Measurements from ENCODE around the gene SIAH3. TPM values are rescaled to one million over a fixed set of nuclear protein-coding genes. Genes with fewer than 3 reads are reported as not detected.

The SIAH3 gene
- total RNA-seq, 1 donor from 2014 or later: 0.02 TPM

DNA sequence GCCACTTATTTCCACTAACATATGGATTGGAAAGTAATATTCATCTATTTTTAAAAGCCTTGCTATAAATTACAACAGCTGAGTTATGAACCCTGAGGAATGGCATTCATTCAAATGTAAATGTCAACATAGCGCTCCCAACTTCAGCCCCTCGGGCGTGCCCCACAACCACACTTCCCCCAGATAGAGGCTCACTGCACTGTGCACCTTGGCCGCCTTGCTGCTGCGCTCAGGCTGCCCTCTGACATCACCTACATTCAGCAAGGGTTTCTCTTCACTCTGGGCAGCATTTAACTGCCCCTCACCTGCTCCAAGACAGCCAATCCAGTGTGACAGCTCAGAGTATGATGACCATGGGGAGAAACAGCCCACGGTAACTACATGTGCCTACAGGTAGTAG, 35.1 kb downstream of the SIAH3 start:
- Mint-ChIP-seq H3K4me1 (ENCODE audit: low read depth) (peaks cover 5% of the 10 kb centered on the region), H3K27ac (ENCODE audit: unreplicated experiment) (no peak overlapping the region), H3K4me3 (ENCODE audit: unreplicated experiment) (no peak overlapping the region), H3K36me3 (ENCODE audit: low read depth) (peaks cover 3% of the 10 kb centered on the region), H3K9me3 (ENCODE audit: low read depth) (peaks cover 7% of the 10 kb centered on the region), H3K27me3 (ENCODE audit: low read depth) (no peaks in the 10 kb centered on the region)
- DNase-seq (ENCODE audit: low spot score): no peak
- TF ChIP-seq, protein P1, sequence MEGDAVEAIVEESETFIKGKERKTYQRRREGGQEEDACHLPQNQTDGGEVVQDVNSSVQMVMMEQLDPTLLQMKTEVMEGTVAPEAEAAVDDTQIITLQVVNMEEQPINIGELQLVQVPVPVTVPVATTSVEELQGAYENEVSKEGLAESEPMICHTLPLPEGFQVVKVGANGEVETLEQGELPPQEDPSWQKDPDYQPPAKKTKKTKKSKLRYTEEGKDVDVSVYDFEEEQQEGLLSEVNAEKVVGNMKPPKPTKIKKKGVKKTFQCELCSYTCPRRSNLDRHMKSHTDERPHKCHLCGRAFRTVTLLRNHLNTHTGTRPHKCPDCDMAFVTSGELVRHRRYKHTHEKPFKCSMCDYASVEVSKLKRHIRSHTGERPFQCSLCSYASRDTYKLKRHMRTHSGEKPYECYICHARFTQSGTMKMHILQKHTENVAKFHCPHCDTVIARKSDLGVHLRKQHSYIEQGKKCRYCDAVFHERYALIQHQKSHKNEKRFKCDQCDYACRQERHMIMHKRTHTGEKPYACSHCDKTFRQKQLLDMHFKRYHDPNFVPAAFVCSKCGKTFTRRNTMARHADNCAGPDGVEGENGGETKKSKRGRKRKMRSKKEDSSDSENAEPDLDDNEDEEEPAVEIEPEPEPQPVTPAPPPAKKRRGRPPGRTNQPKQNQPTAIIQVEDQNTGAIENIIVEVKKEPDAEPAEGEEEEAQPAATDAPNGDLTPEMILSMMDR (IDR thresholded peaks at IDR 0.05): no peak

DNA sequence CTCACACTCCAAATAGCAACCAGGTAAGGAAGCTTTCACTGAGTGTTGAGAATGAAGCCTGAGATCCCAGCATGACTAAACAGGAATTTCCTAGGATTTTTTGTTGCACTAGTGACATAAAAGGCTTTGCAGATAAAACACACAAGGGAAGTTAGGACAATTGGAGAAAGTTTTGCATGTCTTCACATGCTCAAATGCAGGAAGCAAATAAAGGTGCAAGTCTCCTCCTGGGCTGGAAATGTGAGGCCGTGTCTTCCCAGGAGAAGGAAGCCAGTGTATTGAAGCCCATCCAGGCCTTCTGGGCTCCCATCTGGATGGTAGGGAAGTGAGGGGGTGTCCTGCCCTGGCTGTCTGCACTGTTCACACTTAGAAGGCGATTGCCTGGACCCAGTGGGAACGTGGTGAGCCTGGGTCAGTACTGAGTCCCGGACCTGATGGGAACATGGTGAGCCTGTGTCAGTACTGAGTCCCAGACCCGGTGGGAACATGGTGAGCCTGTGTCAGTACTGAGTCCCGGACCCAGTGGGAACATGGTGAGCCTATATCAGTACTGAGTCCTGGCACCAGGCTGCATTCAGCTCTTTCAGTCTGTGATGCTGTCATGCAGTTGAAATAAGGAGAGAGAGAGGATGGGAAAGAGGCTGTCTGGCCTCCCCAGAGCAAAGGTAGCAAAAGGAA, 38.7 kb downstream of the SIAH3 start:
- no peak overlapping the region for H3K27ac Mint-ChIP-seq (ENCODE audit: unreplicated experiment)
- H3K4me1 Mint-ChIP-seq (ENCODE audit: low read depth): peaks cover 5% of the 10 kb centered on the region
- H3K4me3 Mint-ChIP-seq (ENCODE audit: unreplicated experiment): no peak overlapping the region
- H3K36me3 Mint-ChIP-seq (ENCODE audit: low read depth): no peaks in the 10 kb centered on the region
- H3K27me3 Mint-ChIP-seq (ENCODE audit: low read depth): no peaks in the 10 kb centered on the region
- H3K9me3 Mint-ChIP-seq (ENCODE audit: low read depth): no peaks in the 10 kb centered on the region
- TF ChIP-seq, protein P1 (IDR thresholded peaks at IDR 0.05): no peak
- no peak for DNase-seq (ENCODE audit: low spot score)

DNA sequence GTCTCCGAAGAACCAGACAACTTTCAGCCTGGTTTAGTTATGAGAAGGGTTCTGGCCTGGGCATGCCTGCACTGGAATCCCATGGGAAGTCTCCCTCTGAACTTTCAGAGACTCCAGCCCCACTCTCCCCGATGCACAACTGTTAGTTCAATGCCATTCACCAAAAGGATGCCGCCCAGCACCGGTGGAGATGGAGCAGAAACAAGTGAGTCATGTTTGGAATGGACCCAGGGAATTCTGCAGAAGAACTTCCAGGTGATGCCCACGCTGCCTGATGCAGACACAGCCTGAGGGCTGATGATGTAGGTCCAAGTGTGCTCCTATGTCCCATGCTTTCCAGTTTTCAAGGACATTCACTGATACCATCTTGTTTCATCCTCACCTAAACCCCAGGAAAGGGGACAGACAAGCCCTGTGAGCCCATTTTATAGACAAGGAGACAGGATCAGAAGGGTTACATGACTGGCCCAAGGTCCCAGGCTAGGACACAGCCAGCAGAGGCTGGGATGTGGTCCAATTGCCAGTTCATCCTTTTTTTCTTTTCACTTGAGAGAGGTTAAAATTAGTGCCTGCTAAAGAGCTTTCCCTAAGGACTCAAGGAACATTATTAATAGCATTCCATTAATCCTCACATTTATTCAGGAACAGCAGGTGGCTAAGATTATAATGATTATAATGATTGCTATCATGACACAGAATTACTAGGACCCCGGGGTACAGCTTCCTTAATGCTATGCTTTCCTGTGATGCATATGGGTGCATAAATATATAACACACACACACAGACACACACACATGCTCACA, 39.5 kb downstream of the SIAH3 start:
- no peaks in the 10 kb centered on the region for H3K36me3 Mint-ChIP-seq (ENCODE audit: low read depth)
- H3K27ac Mint-ChIP-seq (ENCODE audit: unreplicated experiment): no peak overlapping the region
- H3K27me3 Mint-ChIP-seq (ENCODE audit: low read depth): no peaks in the 10 kb centered on the region
- H3K9me3 Mint-ChIP-seq (ENCODE audit: low read depth): no peaks in the 10 kb centered on the region
- DNase-seq (ENCODE audit: low spot score): no peak
- TF ChIP-seq, protein P1 (IDR thresholded peaks at IDR 0.05): no peak
- peaks cover 8% of the 10 kb centered on the region for H3K4me1 Mint-ChIP-seq (ENCODE audit: low read depth)
- no peak overlapping the region for H3K4me3 Mint-ChIP-seq (ENCODE audit: unreplicated experiment)

DNA sequence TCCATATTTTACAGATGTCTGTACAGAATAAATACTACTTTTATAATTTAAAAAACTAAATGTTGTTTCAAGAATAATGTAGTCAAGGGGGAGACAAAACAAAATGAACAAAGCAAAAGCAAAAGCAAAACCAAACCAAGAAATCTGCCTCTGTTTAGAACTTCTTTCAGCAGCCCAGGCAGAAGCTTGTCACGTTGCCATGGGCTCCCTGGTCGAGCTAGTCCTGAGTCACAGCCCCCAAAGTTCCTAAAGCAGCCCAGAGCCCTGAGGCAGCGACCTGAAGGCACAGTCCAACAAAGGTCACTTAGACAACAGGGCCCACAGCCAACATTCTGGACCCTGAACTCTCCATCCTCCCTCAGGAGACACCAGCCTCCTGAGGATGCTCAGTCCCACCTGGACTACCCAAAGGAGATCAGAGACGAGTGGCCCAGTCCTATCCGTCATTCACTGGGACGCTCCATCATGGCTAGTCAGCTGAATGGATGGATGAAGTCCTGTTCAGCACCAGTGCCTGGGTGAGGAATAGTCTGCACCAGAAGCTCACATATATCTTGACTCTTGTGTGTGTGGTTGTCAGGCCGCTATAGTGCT, 41.7 kb downstream of the SIAH3 start:
- Mint-ChIP-seq H3K4me1 (ENCODE audit: low read depth) (peaks cover 8% of the 10 kb centered on the region), H3K9me3 (ENCODE audit: low read depth) (peaks cover 3% of the 10 kb centered on the region), H3K4me3 (ENCODE audit: unreplicated experiment) (no peak overlapping the region), H3K27ac (ENCODE audit: unreplicated experiment) (no peak overlapping the region), H3K27me3 (ENCODE audit: low read depth) (no peaks in the 10 kb centered on the region), H3K36me3 (ENCODE audit: low read depth) (no peaks in the 10 kb centered on the region)
- TF ChIP-seq, protein P1 (IDR thresholded peaks at IDR 0.05): no peak
- DNase-seq (ENCODE audit: low spot score): no peak

DNA sequence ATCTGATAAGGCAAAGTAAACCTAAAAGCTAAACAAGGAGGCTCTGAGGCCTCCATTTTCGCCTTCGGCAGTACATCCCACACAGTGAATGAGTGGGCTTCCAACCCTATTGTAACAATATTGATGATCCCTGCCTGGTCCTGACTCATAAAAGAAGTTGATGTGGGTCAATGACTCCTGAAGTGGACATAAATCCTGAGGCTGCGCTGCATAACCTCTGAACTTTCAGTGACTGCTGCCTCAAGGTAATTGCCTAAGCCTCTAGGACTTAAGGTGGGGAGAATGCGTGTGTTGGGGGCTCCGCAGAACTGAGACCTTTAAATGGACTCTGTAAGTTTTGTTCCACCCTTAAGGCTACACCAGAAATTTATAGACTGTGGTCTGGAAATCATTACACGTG, 42.6 kb downstream of the SIAH3 start:
- H3K9me3 Mint-ChIP-seq (ENCODE audit: low read depth): peaks cover 4% of the 10 kb centered on the region
- H3K4me3 Mint-ChIP-seq (ENCODE audit: unreplicated experiment): no peak overlapping the region
- H3K27ac Mint-ChIP-seq (ENCODE audit: unreplicated experiment): no peak overlapping the region
- H3K36me3 Mint-ChIP-seq (ENCODE audit: low read depth): no peaks in the 10 kb centered on the region
- TF ChIP-seq, protein P1 (IDR thresholded peaks at IDR 0.05): no peak
- peaks cover 8% of the 10 kb centered on the region for H3K4me1 Mint-ChIP-seq (ENCODE audit: low read depth)
- no peak for DNase-seq (ENCODE audit: low spot score)
- no peaks in the 10 kb centered on the region for H3K27me3 Mint-ChIP-seq (ENCODE audit: low read depth)
